Stomach smooth muscle (tissue), 2 donors: ENCODE results near the gene TBKBP1.

Experiments used
- H3K27ac ChIP-seq: one replicate; pipeline ENCODE4 v1.7.0; 2013; ENCODE audit warnings: mild to moderate bottlenecking, low read length, inconsistent platforms
- H3K27me3 ChIP-seq, 2 donors: one replicate each; pipeline ENCODE4 v1.7.0; 2013; ENCODE audit warnings: low read length in 2 of 2; ENCODE audit not compliant: insufficient read depth in 2 of 2, control insufficient read depth in 1 of 2
- H3K36me3 ChIP-seq, 2 donors: one replicate each; pipeline ENCODE4 v1.7.0; 2013; ENCODE audit warnings: low read length in 2 of 2; ENCODE audit not compliant: control insufficient read depth in 2 of 2, insufficient read depth in 2 of 2
- H3K4me1 ChIP-seq: one replicate; pipeline ENCODE4 v1.7.0; 2013; ENCODE audit warnings: low read length; ENCODE audit not compliant: control insufficient read depth, insufficient read depth
- H3K4me3 ChIP-seq, 2 donors: one replicate each; pipeline ENCODE4 v1.7.0; 2013; ENCODE audit warnings: low read length in 2 of 2
- H3K9ac ChIP-seq, 2 donors: one replicate each; pipeline ENCODE4 v1.7.0; 2013; ENCODE audit warnings: low read length in 2 of 2, mild to moderate bottlenecking in 1 of 2
- H3K9me3 ChIP-seq, 2 donors: one replicate each; pipeline ENCODE4 v1.7.0; 2013; ENCODE audit warnings: low read length in 2 of 2; ENCODE audit not compliant: control insufficient read depth in 2 of 2
- donor health status: healthy.
- donor health status: Pancreatic carcinoma.

TBKBP1 gene

DNA sequence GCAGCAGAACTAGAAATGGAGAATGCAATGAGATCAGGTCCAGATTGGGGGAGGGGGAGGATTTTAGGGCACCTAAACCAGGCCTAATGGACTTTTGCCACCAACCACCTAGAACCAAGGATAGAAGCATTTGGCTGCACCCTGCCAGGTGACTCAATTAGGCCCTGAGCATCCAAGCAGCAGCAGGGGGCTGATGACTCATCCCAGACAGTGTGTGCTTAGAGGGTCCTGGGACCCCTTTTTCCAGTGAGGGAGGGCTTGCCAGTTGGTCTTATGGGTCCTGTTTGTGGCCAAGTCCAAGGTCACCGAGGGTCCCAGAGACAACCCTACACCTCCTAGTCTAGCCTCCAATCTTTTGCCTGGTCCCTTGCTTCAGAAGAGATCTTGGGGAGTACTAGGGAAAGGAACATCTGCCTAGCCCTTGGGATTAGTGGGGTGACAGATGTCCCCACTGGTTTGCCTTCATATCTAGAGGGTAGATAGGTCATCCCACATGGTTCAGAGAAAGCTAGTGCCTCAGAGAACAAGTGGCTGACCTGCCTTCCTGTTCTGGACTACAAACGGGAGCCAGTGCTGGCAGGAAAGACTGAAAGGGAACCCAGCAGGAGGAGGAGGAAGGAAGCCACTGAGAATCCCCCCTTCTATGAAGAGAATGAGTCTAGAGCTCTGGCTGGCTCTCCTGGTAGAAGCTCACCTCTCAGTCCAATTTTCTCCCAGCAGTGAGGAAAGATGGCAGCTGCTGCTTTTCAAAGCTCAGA, 1.6 kb upstream of the TBKBP1 start:
- H3K9me3 ChIP-seq: no peaks in the 10 kb centered on the region
- H3K36me3 ChIP-seq: peaks cover 3 to 7% of the 10 kb centered on the region in 2 donors
- no peak overlapping the region for H3K4me3 ChIP-seq
- H3K27me3 ChIP-seq: no peaks in the 10 kb centered on the region
- peaks cover 30% of the 10 kb centered on the region for H3K4me1 ChIP-seq
- no peak overlapping the region for H3K27ac ChIP-seq
- H3K9ac ChIP-seq: no peak overlapping the region

DNA sequence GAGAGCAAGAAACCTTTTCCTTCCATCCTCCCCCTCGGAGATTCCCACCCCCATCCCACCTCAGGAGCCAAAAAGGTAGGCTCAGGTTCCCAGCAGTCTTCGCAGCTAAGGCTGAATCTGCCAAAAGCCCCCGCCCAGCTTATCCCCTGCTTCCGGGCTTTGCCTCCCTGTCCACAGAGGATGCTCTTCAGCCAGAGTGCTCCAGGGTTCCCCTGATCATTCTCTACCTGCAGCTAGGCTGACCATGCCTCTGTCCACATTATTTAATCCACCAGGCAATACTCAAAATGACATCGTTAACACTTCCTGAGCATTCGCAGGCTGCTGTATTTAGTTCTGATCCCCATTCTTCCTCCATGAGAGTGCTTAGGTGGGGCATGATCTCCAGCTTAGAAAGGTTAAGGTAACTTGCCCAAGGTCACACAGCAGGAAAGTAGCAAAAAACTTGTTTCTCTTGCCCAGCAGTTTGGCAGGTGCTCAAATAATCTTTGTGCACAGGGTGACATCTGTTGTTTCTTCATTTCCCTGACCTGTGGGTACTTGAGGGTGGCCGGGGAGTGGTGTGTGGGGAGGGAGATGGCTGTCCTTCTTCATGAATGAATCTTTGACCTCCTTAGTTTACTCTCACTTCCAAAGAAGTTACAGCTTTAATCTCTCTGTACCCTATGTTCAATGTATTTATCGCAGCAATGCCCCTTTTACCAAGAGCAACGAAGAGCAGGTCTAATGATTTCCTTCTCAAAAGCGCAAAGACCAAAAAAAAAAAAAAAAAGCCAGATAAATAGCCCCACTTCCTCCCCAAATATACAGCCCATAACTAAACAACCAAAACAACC, 848 bp upstream of the TBKBP1 start:
- H3K36me3 ChIP-seq: peaks cover 3 to 6% of the 10 kb centered on the region in 2 donors
- H3K4me3 ChIP-seq: peak overlapping the region; percentile 23 to 80
- H3K9ac ChIP-seq: peak overlapping the region; percentile 36 to 39
- no peaks in the 10 kb centered on the region for H3K9me3 ChIP-seq
- no peak overlapping the region for H3K27ac ChIP-seq
- H3K4me1 ChIP-seq: peaks cover 26% of the 10 kb centered on the region
- no peaks in the 10 kb centered on the region for H3K27me3 ChIP-seq

DNA sequence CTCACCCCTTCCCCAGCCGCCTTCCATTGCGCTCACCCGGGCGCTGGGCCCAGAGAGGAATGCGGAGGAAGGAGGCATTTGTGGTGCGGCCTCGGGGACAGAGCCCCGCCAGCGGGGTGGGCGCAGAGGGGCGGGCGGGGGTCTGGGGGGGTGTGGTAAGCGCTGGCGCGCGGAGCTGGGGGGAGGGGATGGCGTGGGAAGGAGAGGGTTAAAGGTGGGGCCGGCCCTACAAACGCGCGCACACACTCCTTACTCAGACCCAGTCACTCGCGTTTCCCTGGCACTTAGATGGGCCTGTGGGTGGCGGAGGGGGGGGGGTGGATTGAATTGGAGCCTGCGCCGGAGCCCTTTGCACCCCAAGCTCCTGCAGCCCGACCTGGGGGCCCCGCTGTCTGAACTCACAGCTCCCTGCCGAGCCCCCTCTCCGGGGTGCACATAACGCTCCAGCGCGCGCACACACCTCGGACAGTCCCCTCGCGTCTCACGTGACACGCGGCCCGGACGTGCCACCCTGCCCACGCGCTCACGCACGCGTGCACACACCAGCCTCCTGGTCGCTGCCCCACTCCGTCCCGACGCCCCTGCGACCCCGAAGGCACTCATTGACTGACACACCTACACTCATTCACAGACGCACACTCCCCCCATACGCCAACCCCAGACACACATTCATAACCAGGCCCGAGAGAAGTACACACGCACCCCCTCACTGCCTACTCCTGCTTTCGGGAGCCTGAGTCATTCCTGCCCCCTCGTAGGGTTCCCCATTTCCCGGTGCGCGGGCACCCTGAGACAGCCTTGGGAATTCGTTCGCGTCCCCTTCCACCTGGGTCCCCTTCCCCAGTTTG, 844 bp downstream of the TBKBP1 start:
- peak overlapping the region; percentile 71 for H3K27ac ChIP-seq
- H3K36me3 ChIP-seq: peaks cover 6 to 8% of the 10 kb centered on the region in 2 donors
- peak overlapping the region; percentile 58 to 79 for H3K9ac ChIP-seq
- no peaks in the 10 kb centered on the region for H3K9me3 ChIP-seq
- no peaks in the 10 kb centered on the region for H3K27me3 ChIP-seq
- H3K4me1 ChIP-seq: peaks cover 26% of the 10 kb centered on the region
- peak overlapping the region; percentile 80 for H3K4me3 ChIP-seq

DNA sequence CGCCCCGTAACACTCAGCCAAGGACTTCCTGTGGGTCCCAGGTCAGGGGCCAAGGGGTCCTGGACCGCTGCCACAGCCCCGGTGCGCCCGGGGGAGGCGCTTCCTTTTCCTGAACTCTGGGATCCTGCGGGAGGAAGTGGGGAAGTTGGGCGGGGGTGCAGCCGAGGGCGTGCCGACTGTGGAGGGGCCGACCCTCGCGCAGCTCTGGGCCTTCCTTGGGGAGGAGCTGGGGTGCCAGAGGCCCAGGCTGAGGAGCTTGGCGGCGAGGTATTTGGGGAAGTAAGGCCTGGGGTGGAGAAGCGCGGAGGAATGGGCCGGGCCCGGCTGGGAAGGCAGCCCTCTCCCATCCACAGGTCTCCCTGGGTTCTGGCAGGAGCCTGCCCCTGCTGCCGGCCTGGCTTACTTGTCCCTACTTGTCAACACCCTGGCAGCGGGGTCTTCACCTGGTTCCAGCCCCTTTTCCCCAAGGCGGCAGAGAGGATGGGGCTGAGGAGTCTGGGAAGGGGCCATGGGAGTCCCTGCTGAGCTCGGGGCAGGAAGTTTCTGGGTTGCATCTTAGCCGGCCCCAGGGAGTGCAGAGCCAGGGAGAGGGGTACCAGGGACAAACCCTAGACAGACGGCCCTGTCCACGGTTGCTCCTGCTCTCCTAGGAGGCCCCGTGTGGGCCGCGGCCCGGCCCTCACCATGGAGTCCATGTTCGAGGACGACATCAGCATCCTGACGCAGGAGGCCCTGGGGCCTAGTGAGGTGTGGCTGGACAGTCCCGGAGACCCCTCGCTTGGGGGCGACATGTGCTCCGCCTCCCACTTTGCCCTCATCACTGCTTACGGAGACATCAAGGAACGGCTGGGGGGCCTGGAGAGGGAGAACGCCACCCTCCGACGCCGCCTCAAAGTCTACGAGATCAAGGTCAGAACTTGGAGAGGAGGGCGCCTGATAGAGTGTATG, 1.7 kb downstream of the TBKBP1 start:
- Histone ChIP-seq H3K4me3 (peak overlapping the region; percentile 80), H3K27ac (peak overlapping the region; percentile 71), H3K27me3 (no peaks in the 10 kb centered on the region), H3K9ac (peak overlapping the region; percentile 42 to 79), H3K4me1 (peaks cover 26% of the 10 kb centered on the region), H3K36me3 (peaks cover 6 to 8% of the 10 kb centered on the region in 2 donors), H3K9me3 (no peaks in the 10 kb centered on the region)

DNA sequence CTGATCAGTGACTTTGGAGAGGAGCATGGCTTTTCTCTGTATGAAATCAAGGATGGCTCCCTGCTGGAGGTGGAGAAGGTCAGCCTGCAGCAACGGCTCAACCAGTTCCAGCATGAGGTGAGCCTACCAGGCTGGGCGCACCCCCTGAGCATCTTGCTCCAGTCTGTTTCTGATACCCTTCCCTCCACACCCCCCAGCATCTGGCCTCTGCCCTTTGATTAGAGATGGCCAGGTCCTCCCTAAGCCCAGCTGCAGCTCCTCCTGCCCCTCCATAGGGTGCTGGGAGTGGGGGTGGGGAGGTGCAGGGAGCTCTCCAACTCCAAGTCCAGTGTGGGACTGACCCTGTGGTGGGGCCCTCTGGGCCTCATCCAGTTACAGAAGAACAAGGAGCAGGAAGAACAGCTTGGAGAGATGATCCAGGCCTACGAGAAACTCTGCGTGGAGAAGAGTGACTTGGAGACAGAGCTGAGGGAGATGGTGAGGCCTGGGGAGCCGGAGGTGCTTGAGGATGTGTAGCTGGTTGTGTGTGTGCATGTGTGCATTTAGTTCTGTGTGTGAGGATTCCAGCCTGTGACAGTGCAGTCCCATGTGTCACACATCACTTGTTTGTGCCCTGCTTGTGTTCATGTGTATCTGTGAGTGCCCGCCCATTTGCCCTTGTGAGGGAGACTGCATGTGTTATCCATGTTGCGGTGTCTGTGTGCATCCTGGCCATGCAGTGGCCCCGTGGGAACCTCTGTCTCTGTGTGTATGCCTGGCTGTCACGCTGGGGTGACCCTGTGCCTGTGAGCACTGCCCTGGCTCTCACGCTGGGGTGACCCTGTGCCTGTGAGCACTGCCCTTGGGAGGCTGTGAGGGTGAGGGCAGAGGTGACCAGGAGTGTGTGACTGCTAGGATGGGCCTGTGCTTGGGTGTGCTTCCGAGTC, 3.0 kb downstream of the TBKBP1 start:
- no peak overlapping the region for H3K27ac ChIP-seq
- peaks cover 26% of the 10 kb centered on the region for H3K4me1 ChIP-seq
- no peak overlapping the region for H3K4me3 ChIP-seq
- H3K9ac ChIP-seq: peak overlapping the region in 1 of 2 donors; percentile 51
- H3K9me3 ChIP-seq: no peaks in the 10 kb centered on the region
- peaks cover 8 to 10% of the 10 kb centered on the region in 2 donors for H3K36me3 ChIP-seq
- H3K27me3 ChIP-seq: no peaks in the 10 kb centered on the region

DNA sequence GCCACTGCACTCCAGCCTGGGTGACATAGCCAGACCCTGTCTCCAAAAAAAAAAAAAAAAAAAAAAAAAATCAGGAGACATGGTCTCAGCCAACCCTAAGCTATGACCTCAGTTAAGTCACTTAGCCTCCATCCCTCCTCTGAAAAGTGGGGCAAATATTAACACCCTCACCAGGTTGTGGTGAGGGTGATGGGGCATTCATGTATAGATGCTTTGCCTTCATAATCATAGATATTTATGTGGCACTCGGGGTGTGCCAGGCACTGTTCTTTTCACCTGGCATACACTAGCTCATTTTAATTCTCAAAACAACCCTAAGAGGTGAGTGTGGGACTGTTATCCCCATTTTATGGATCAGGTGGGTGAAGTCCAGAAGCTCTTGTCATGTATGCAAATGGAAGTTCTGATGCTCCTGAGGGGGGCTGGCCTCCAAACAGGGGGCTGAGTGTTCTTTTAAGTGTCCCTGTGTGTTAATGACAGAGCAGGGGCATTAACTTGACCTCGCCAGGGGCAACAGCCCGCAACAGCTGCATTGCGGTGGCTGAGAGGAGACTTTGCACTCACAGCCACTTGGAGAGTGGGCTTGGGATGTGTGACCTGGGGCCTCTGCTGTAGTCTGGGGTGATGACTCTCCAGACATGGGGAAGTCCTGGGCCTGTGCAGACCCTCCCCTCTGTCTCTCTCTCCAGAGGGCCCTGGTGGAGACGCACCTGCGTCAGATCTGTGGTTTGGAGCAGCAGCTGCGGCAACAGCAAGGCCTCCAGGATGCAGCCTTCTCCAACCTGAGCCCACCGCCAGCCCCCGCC, 4.1 kb downstream of the TBKBP1 start:
- no peak overlapping the region for H3K27ac ChIP-seq
- H3K4me3 ChIP-seq: no peak overlapping the region

DNA sequence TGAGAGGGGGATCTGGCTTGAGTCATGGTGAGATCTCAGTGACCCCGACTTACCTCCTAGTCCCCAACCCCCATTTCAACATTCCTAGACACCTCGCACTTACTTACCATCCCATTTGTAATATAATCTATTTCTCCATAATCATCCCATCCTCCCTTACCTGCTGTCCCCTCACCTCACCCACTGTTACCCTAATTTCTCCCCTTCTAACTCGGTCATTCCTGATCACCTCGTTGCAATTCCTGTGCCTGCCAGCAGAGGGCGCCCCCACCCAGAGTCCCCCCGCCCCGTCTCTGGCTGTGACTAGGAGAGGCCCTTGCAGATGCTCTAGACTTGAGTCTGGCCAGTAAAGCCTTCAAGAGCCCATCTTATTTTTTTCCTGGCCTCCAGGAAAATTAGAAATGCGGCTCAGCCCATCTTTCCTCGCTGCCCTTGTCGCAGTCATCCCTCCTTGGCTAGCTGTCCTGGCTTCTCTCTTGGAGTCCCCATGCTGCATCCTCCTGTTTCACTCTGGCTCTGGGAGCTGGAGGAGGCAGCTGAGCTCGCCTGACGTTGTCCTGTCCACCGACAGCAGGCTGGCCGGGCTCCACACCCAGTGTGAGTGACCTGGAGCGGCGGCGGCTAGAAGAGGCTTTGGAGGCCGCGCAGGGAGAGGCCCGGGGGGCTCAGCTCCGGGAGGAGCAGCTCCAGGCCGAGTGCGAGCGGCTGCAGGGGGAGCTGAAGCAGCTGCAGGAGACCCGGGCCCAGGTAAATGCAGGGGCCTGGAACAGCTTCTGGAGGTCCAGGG, 5.0 kb downstream of the TBKBP1 start:
- H3K9ac ChIP-seq: no peak overlapping the region

More for the DNA sequence above, 4.1 kb downstream of the TBKBP1 start:
- Histone ChIP-seq H3K27me3 (no peaks in the 10 kb centered on the region), H3K9ac (no peak overlapping the region), H3K36me3 (peaks cover 8 to 10% of the 10 kb centered on the region in 2 donors), H3K4me1 (peaks cover 23% of the 10 kb centered on the region), H3K9me3 (no peaks in the 10 kb centered on the region)

DNA sequence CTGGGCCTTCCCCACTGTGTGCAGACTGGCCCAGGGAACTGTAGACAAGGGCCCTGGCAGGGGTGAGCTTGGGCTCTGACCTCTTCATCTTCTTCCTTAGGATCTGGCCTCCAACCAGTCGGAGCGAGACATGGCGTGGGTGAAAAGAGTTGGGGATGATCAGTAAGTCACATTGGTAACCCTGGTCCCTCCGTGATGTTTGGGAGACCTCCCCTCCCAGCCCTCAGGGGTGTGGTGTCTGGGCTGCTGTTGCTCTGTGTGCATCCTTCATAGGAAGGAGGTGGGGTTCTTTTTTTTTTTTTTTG, 5.5 kb downstream of the TBKBP1 start:
- H3K4me1 ChIP-seq: peaks cover 16% of the 10 kb centered on the region
- H3K9me3 ChIP-seq: no peaks in the 10 kb centered on the region
- no peak overlapping the region for H3K4me3 ChIP-seq
- no peak overlapping the region for H3K9ac ChIP-seq
- no peaks in the 10 kb centered on the region for H3K27me3 ChIP-seq
- H3K36me3 ChIP-seq: peaks cover 8 to 10% of the 10 kb centered on the region in 2 donors
- H3K27ac ChIP-seq: no peak overlapping the region

More for the DNA sequence above, 5.0 kb downstream of the TBKBP1 start:
- Histone ChIP-seq H3K4me1 (peaks cover 16% of the 10 kb centered on the region), H3K27ac (no peak overlapping the region), H3K27me3 (no peaks in the 10 kb centered on the region), H3K36me3 (peaks cover 8 to 10% of the 10 kb centered on the region in 2 donors), H3K4me3 (no peak overlapping the region), H3K9me3 (no peaks in the 10 kb centered on the region)
